CD4-positive, alpha-beta T cell (primary cell): ENCODE measurements around the gene SCGB2A2. TPM values are rescaled to one million over a fixed set of nuclear protein-coding genes. Genes with fewer than 3 reads are reported as not detected.

Source experiments
- ATAC-seq: fragments of 200-7000 bp; cut with Tn5 transposase; one replicate; pipeline ENCODE4 v1.10.0; 2022; ENCODE audit warnings: mild to moderate bottlenecking; ENCODE audit not compliant: poor library complexity
- CTCF ChIA-PET: fragments of 350-600 bp; sonication (Branson Sonifier 250); formaldehyde crosslinking; loops from one replicate; lab custom pipeline; 2021; ENCODE audit warnings: antibody characterized with exemption, inconsistent platforms; lab: Charles Lee
- POLR2A ChIA-PET: fragments of 350-600 bp; sonication (Branson Sonifier 250); formaldehyde crosslinking; loops from one replicate; lab custom pipeline; 2021; ENCODE audit warnings: antibody characterized with exemption, inconsistent platforms; lab: Charles Lee
- DNase-seq, 14 experiments: peaks; one replicate each; pipeline ENCODE4 v3.0.0-alpha.2; 2013 to 2020; ENCODE audit warnings: mixed read lengths in 2 of 14
- H3K27ac ChIP-seq, 2 donors: one replicate each; pipeline versions ENCODE4 v1.5.1 to v1.7.0; 2013; ENCODE audit warnings: low read length in 2 of 2, low read depth in 1 of 2, mild to moderate bottlenecking in 1 of 2
- H3K27me3 ChIP-seq, 2 experiments: 1 replicate in 1 of 2; 2 replicates in 1 of 2; pipeline versions ENCODE4 v1.6.1 to v1.7.0; 2013; ENCODE audit warnings: low read length in 2 of 2, control low read depth in 1 of 2, mild to moderate bottlenecking in 1 of 2, moderate library complexity in 1 of 2; ENCODE audit not compliant: insufficient read depth in 2 of 2, control insufficient read depth in 1 of 2
- H3K36me3 ChIP-seq: one replicate; pipeline ENCODE4 v1.6.1; 2013; ENCODE audit warnings: low read length, control low read depth; ENCODE audit not compliant: insufficient read depth
- H3K4me1 ChIP-seq: one replicate; pipeline ENCODE4 v1.6.1; 2013; ENCODE audit warnings: low read length, control low read depth; ENCODE audit not compliant: insufficient read depth
- H3K4me3 ChIP-seq: one replicate; pipeline ENCODE4 v1.5.1; 2013; ENCODE audit warnings: mild to moderate bottlenecking, low read length, moderate library complexity
- H3K9me3 ChIP-seq, 2 experiments: 1 replicate in 1 of 2; 2 replicates in 1 of 2; pipeline versions ENCODE4 v1.6.1 to v1.7.0; 2013; ENCODE audit warnings: low read length in 2 of 2, mild to moderate bottlenecking in 2 of 2, control low read depth in 1 of 2, moderate library complexity in 1 of 2; ENCODE audit not compliant: control insufficient read depth in 1 of 2, insufficient read depth in 1 of 2
- H3K27ac Mint-ChIP-seq: one replicate; pipeline ENCODE4 v1.8.0; 2020; ENCODE audit warnings: mixed read lengths
- H3K27me3 Mint-ChIP-seq: one replicate; pipeline ENCODE4 v1.8.0; 2021; ENCODE audit warnings: mixed read lengths
- H3K36me3 Mint-ChIP-seq: one replicate; pipeline ENCODE4 v1.8.0; 2021; ENCODE audit warnings: low read depth, mixed read lengths
- H3K4me1 Mint-ChIP-seq: one replicate; pipeline ENCODE4 v1.8.0; 2021; ENCODE audit warnings: low read depth, mixed read lengths
- H3K4me3 Mint-ChIP-seq: one replicate; pipeline ENCODE4 v1.8.0; 2020; ENCODE audit warnings: mild to moderate bottlenecking, mixed read lengths
- H3K9me3 Mint-ChIP-seq: one replicate; pipeline ENCODE4 v1.8.0; 2020; ENCODE audit warnings: mixed read lengths
- CTCF ChIP-seq: fragments of 200-600 bp; IDR thresholded peaks from one replicate; pipeline ENCODE4 v1.8.0; 2022; ENCODE audit warnings: antibody characterized with exemption, mild to moderate bottlenecking
- intact Hi-C, 2 experiments: fragments of 100-400 bp; cut with DNase I in 1 of 2; cut with micrococcal nuclease in 1 of 2; formaldehyde crosslinking; loops; one replicate each; pipeline versions ENCODE4 v1.15.1 to v1.9.0; 2023 to 2025; cut with DNase I, micrococcal nuclease
- total RNA-seq, 174 experiments: library from RNA in 2 of 174; stranded (reverse) in 2 of 174; gene quantifications; one replicate each; pipeline ENCODE4 v1.2.3 and lab custom pipeline; 2021 to 2026

Gene SCGB2A2
- total RNA-seq, 2 experiments from 2014 or later, result not detected

GRCh38 chr11:62245271-62245753 is 24.6 kb upstream of the SCGB2A2 start:
- Histone ChIP-seq H3K4me3 (no peak overlapping the region), H3K4me1 (no peaks in the 10 kb centered on the region), H3K36me3 (no peaks in the 10 kb centered on the region), H3K27me3 (peaks cover 8 to 26% of the 10 kb centered on the region in 2 experiments), H3K9me3 (peaks cover 5 to 8% of the 10 kb centered on the region in 2 experiments), H3K27ac (no peak overlapping the region)
- intact Hi-C loops, result no loop called here
- Mint-ChIP-seq H3K36me3 (no peaks in the 10 kb centered on the region), H3K27me3 (peaks cover 40% of the 10 kb centered on the region), H3K9me3 (peaks cover 2% of the 10 kb centered on the region), H3K27ac (no peak overlapping the region), H3K4me1 (no peaks in the 10 kb centered on the region), H3K4me3 (no peak overlapping the region)
- ATAC-seq, result no peak
- ChIA-PET CTCF (no interaction called here), POLR2A (no interaction called here)
- DNase-seq, result no peak
- no peak for TF ChIP-seq CTCF

GRCh38 chr11:62251698-62252097 is 18.3 kb upstream of the SCGB2A2 start:
- CTCF ChIA-PET, result no interaction called here
- peaks cover 2 to 10% of the 10 kb centered on the region in 2 experiments for H3K27me3 ChIP-seq
- DNase-seq (no peak), ATAC-seq (no peak)
- no peak overlapping the region for H3K27ac Mint-ChIP-seq
- H3K4me3 ChIP-seq, result no peak overlapping the region
- H3K27ac ChIP-seq, result no peak overlapping the region
- no peaks in the 10 kb centered on the region for H3K4me1 ChIP-seq
- H3K27me3 Mint-ChIP-seq, result peaks cover 24% of the 10 kb centered on the region
- TF ChIP-seq CTCF, result no peak
- H3K36me3 ChIP-seq, result no peaks in the 10 kb centered on the region
- H3K9me3 ChIP-seq, result peaks cover 4 to 39% of the 10 kb centered on the region in 2 experiments
- H3K36me3 Mint-ChIP-seq, result peaks cover 17% of the 10 kb centered on the region
- intact Hi-C loops, result no loop called here
- H3K4me3 Mint-ChIP-seq, result no peak overlapping the region
- H3K4me1 Mint-ChIP-seq, result no peaks in the 10 kb centered on the region
- peaks cover 12% of the 10 kb centered on the region for H3K9me3 Mint-ChIP-seq
- POLR2A ChIA-PET, result no interaction called here

GRCh38 chr11:62253999-62254542 is 15.9 kb upstream of the SCGB2A2 start:
- intact Hi-C loops, result no loop called here
- Mint-ChIP-seq H3K36me3 (peaks cover 17% of the 10 kb centered on the region), H3K9me3 (peaks cover 12% of the 10 kb centered on the region), H3K4me3 (no peak overlapping the region), H3K27me3 (peaks cover 28% of the 10 kb centered on the region), H3K4me1 (no peaks in the 10 kb centered on the region), H3K27ac (no peak overlapping the region)
- ChIA-PET CTCF (no interaction called here), POLR2A (no interaction called here)
- TF ChIP-seq CTCF, result no peak
- Histone ChIP-seq H3K4me1 (no peaks in the 10 kb centered on the region), H3K36me3 (no peaks in the 10 kb centered on the region), H3K9me3 (peaks cover 4 to 39% of the 10 kb centered on the region in 2 experiments), H3K4me3 (no peak overlapping the region), H3K27me3 (no peaks in the 10 kb centered on the region), H3K27ac (no peak overlapping the region)
- DNase-seq (no peak), ATAC-seq (no peak)
